PC-9 (cell line): ENCODE data around the gene UTRN. TPM values are rescaled to one million over a fixed set of nuclear protein-coding genes. Genes with fewer than 3 reads are reported as not detected.

Source experiments
- BruUV-seq: library from RNA; stranded (reverse); fragments of 400-500 nt; replicated peaks from 2 replicates; lab custom pipeline; 2021; lab: Mats Ljungman, UMichigan
- CTCF ChIA-PET: fragments of 300-600 bp; sonication (Branson Sonifier 250); formaldehyde crosslinking; loops from one replicate; lab custom pipeline; 2022; ENCODE audit warnings: antibody characterized with exemption; lab: Charles Lee
- POLR2A ChIA-PET: fragments of 300-600 bp; sonication (Branson Sonifier 250); formaldehyde crosslinking; loops from one replicate; lab custom pipeline; 2022; ENCODE audit warnings: antibody characterized with exemption; ENCODE audit not compliant: unreplicated experiment; lab: Charles Lee
- DNase-seq, 2 experiments: peaks; one replicate each; pipeline versions ENCODE4 v3.0.0 to v3.0.0-alpha.2; 2015 to 2022; ENCODE audit warnings: mixed read lengths in 1 of 2
- H2AFZ ChIP-seq: fragments of 200-600 bp; sonication (generic); 2 replicates; pipeline ENCODE4 v1.8.1; 2017; ENCODE audit warnings: antibody characterized with exemption
- H3F3A ChIP-seq: fragments of 200-600 bp; sonication (generic); 2 replicates; pipeline ENCODE4 v1.8.1; 2017; ENCODE audit warnings: antibody characterized with exemption, mild to moderate bottlenecking, low read depth; ENCODE audit not compliant: insufficient read depth
- H3K27ac ChIP-seq: fragments of 200-600 bp; sonication (generic); 2 replicates; pipeline ENCODE4 v1.6.1; 2016; ENCODE audit warnings: mixed run types
- H3K27me3 ChIP-seq: fragments of 200-600 bp; sonication (generic); 2 replicates; pipeline ENCODE4 v1.6.1; 2016; ENCODE audit warnings: low read depth, mixed run types; ENCODE audit not compliant: insufficient read depth
- H3K36me3 ChIP-seq: fragments of 200-600 bp; sonication (generic); 2 replicates; pipeline ENCODE4 v1.6.1; 2016; ENCODE audit warnings: low read depth, mixed run types
- H3K4me1 ChIP-seq: fragments of 200-600 bp; sonication (generic); replicated peaks from 2 replicates; pipeline ENCODE4 v1.6.1; 2016; ENCODE audit warnings: mixed run types; ENCODE audit not compliant: insufficient read depth
- H3K4me2 ChIP-seq: fragments of 200-600 bp; sonication (generic); 2 replicates; pipeline ENCODE4 v1.6.1; 2017; ENCODE audit warnings: mixed run types
- H3K4me3 ChIP-seq: fragments of 200-600 bp; sonication (generic); 2 replicates; pipeline ENCODE4 v1.6.1; 2016; ENCODE audit warnings: mixed run types
- H3K79me2 ChIP-seq: fragments of 200-600 bp; sonication (generic); 2 replicates; pipeline ENCODE4 v1.6.1; 2017; ENCODE audit warnings: low read depth, mixed run types
- H3K9me2 ChIP-seq: fragments of 200-600 bp; sonication (generic); 2 replicates; pipeline ENCODE4 v1.8.1; 2017; ENCODE audit warnings: mild to moderate bottlenecking; ENCODE audit not compliant: insufficient read depth
- H3K9me3 ChIP-seq: fragments of 200-600 bp; sonication (generic); 2 replicates; pipeline ENCODE4 v1.8.1; 2016; ENCODE audit warnings: low read depth; ENCODE audit not compliant: insufficient read depth
- H4K20me1 ChIP-seq: fragments of 200-600 bp; sonication (generic); 2 replicates; pipeline ENCODE4 v1.8.1; 2017; ENCODE audit not compliant: insufficient read depth
- EZH2 ChIP-seq: fragments of 200-600 bp; sonication (generic); IDR thresholded peaks from 2 replicates; pipeline ENCODE4 v1.8.0; 2017; ENCODE audit warnings: antibody characterized with exemption, low read depth
- intact Hi-C: fragments of 100-400 bp; cut with micrococcal nuclease; formaldehyde crosslinking; loops from one replicate; pipeline ENCODE4 v1.10.0; 2022; ENCODE audit not compliant: unreplicated experiment
- total RNA-seq: library from RNA; stranded (reverse); gene quantifications from 2 replicates; pipeline ENCODE4 v1.2.3, GENCODE V29; 2021
- TF ChIP-seq, protein P1 (sequence below): fragments of 200-600 bp; sonication (generic); conservative IDR thresholded peaks from 2 replicates; pipeline ENCODE4 v1.6.1; 2017; ENCODE audit warnings: mixed run types, antibody characterized with exemption, mild to moderate bottlenecking, moderate library complexity

Gene UTRN
- total RNA-seq, 1 experiment from 2014 or later, result 125 TPM

DNA sequence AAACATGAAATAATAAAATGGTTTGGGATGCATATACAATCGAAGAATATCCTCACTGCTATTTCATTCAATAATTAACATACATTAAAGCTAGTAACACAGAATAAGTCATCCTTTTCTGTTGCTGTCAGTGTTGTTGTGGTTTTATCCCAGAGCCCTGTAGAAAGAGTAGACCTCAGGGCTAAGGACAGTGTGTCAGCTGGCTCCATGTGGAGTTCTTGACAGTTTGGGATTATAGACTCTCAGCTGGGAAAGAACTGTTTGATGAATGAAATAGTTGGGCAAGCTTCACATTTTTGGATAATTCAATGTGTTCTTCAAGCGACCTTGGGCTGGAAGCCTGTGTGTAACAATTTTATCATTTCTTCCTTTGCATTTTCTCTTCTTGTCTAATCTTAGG, 10.1 kb downstream of the UTRN start:
- no peak overlapping the region for H3K27ac ChIP-seq
- TF ChIP-seq, protein P1, sequence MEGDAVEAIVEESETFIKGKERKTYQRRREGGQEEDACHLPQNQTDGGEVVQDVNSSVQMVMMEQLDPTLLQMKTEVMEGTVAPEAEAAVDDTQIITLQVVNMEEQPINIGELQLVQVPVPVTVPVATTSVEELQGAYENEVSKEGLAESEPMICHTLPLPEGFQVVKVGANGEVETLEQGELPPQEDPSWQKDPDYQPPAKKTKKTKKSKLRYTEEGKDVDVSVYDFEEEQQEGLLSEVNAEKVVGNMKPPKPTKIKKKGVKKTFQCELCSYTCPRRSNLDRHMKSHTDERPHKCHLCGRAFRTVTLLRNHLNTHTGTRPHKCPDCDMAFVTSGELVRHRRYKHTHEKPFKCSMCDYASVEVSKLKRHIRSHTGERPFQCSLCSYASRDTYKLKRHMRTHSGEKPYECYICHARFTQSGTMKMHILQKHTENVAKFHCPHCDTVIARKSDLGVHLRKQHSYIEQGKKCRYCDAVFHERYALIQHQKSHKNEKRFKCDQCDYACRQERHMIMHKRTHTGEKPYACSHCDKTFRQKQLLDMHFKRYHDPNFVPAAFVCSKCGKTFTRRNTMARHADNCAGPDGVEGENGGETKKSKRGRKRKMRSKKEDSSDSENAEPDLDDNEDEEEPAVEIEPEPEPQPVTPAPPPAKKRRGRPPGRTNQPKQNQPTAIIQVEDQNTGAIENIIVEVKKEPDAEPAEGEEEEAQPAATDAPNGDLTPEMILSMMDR, result no peak
- TF ChIP-seq EZH2, result no peak
- peaks cover 25% of the 10 kb centered on the region for H3K4me1 ChIP-seq
- CTCF ChIA-PET, result no interaction called here
- no peak for DNase-seq
- no peaks in the 10 kb centered on the region for H4K20me1 ChIP-seq
- peaks cover 21% of the 10 kb centered on the region; the same call in 1 of the 2 replicates for H3K36me3 ChIP-seq
- no peak overlapping the region for H3K4me3 ChIP-seq
- intact Hi-C loops, result no loop called here
- peaks cover 12% of the 10 kb centered on the region for H3F3A ChIP-seq
- no peak overlapping the region for H2AFZ ChIP-seq
- H3K9me2 ChIP-seq, result no peaks in the 10 kb centered on the region
- peaks cover 8% of the 10 kb centered on the region; the same call in 1 of the 2 replicates for H3K79me2 ChIP-seq
- no peak overlapping the region for H3K4me2 ChIP-seq
- no TSS peak for BruUV-seq
- no peaks in the 10 kb centered on the region for H3K9me3 ChIP-seq
- POLR2A ChIA-PET, result interaction anchor here (0.6 kb wide), 1 partner anchor 10 kb away, joined by 4 read pairs; no protein-coding TSS in a partner anchor
- H3K27me3 ChIP-seq, result no peaks in the 10 kb centered on the region

DNA sequence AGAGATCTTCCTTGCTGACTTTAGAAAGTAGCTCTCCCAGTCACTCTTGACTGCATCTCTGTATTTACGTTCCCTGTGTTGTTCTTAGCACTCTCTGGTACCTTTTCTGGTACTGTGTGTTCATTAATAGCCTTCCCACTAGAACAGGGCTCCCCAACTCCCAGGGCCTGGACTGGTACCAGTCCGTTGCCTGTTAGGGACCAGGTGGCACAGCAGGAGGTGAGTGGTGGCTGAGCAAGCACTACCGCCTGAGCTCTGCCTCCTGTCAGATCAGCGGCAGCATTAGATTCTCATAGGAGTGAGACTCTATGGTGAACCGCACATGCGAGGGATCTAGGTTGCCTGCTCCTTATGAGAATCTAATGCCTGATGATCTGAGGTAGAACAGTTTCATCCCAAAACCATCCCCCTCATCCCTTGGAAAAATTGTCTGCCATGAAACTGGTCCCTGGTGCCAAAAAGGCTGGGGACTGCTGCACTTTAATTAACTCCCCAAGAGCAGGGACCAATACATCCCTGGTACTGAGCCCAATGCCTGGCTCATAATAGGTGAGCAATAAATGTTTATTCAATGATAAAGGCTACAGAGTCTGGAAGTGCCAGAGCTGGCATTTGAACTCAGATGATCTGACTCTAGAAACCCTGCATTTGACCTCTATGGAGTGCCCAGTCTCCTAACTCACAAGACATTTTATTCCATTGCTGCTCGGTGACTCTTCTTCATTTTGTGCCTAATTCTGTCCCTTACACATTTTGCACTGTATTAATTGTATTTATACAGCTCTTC, 11.0 kb downstream of the UTRN start:
- Histone ChIP-seq H3F3A (peaks cover 12% of the 10 kb centered on the region), H4K20me1 (no peaks in the 10 kb centered on the region), H3K27ac (no peak overlapping the region), H3K4me1 (peaks cover 25% of the 10 kb centered on the region), H3K27me3 (no peaks in the 10 kb centered on the region), H2AFZ (no peak overlapping the region), H3K36me3 (peaks cover 21% of the 10 kb centered on the region; the same call in 1 of the 2 replicates), H3K9me2 (no peaks in the 10 kb centered on the region), H3K79me2 (peaks cover 5% of the 10 kb centered on the region; the same call in 1 of the 2 replicates), H3K9me3 (no peaks in the 10 kb centered on the region), H3K4me3 (no peak overlapping the region), H3K4me2 (no peak overlapping the region)
- no TSS peak for BruUV-seq
- ChIA-PET POLR2A (no interaction called here), CTCF (no interaction called here)
- DNase-seq, result no peak
- TF ChIP-seq, protein P1, result no peak
- TF ChIP-seq EZH2, result no peak
- intact Hi-C loops, result no loop called here

GRCh38 chr6:144296973-144297372, 11.8 kb downstream of the UTRN start:
- no peak overlapping the region for H2AFZ ChIP-seq
- no peaks in the 10 kb centered on the region for H3K9me3 ChIP-seq
- no peak for DNase-seq
- H3K36me3 ChIP-seq, result peaks cover 21% of the 10 kb centered on the region; the same call in 1 of the 2 replicates
- H3K9me2 ChIP-seq, result no peaks in the 10 kb centered on the region
- no peak overlapping the region for H3K27ac ChIP-seq
- CTCF ChIA-PET, result no interaction called here
- H3F3A ChIP-seq, result peaks cover 12% of the 10 kb centered on the region
- H3K27me3 ChIP-seq, result no peaks in the 10 kb centered on the region
- intact Hi-C loops, result no loop called here
- no peak overlapping the region for H3K4me3 ChIP-seq
- TF ChIP-seq, protein P1, result no peak
- TF ChIP-seq EZH2, result no peak
- POLR2A ChIA-PET, result no interaction called here
- no peak overlapping the region for H3K4me2 ChIP-seq
- no peaks in the 10 kb centered on the region for H4K20me1 ChIP-seq
- BruUV-seq, result no TSS peak
- peaks cover 25% of the 10 kb centered on the region for H3K4me1 ChIP-seq
- peaks cover 5% of the 10 kb centered on the region; the same call in 1 of the 2 replicates for H3K79me2 ChIP-seq
